ENCODE results near the gene FICD. TPM values are rescaled to one million over a fixed set of nuclear protein-coding genes. Genes with fewer than 3 reads are reported as not detected.

The FICD gene
- polyA plus RNA-seq, 1 donor from 2014 or later = 3.5 TPM

DNA sequence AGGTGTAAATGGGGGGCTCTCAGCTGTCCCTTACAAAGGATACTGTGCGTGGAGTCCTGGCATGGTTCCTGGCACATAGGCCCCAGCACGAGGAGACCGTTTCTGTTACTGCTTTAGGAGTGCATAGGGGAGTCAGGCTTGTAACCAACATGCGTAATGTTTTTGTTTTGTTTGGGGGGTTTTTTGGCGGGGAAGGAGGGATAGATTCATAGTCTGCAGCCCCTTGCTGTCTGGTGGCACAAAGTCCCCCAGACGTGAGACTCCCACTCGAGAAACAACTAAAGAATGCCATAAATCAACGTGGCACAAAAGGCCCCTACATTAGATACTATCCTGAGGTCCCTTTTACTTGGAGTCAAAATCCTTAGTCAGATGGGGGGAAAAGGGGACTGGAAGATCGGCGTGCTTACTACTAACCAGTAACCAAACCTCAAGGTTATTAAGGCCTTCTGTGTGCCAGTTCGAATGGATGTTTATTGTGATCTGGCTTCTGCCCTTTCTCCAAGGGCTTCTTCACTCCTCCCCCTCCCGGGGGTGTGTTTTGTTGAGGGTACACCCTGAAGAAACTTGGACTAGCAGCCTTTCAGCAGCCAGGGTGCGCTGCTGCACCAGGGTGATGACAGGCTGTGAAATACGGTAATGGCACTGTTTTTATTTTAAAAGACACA is 48.2 kb downstream of the FICD start:
- peaks cover 6% of the 10 kb centered on the region for H3K36me3 Mint-ChIP-seq
- peak overlapping the region; percentile 97 to 100 (median 100) for H3K4me3 Mint-ChIP-seq
- H3K9me3 Mint-ChIP-seq = no peaks in the 10 kb centered on the region
- no peaks in the 10 kb centered on the region for H3K27me3 Mint-ChIP-seq
- H3K4me1 Mint-ChIP-seq = peaks cover 31 to 48% (median 41%) of the 10 kb centered on the region in 3 donors
- H3K27ac Mint-ChIP-seq = peak overlapping the region; percentile 97 to 99 (median 99)

- H3K27me3 Mint-ChIP-seq = no peaks in the 10 kb centered on the region
- no peaks in the 10 kb centered on the region for H3K9me3 Mint-ChIP-seq
- H3K36me3 Mint-ChIP-seq = peaks cover 6% of the 10 kb centered on the region
- peak overlapping the region; percentile 97 to 99 (median 99) for H3K27ac Mint-ChIP-seq
- H3K4me1 Mint-ChIP-seq = peaks cover 36 to 50% (median 44%) of the 10 kb centered on the region in 3 donors
- peak overlapping the region; percentile 97 to 100 (median 100) for H3K4me3 Mint-ChIP-seq
Observed at GRCh38 chr12:108563804-108564151, 48.7 kb downstream of the FICD start.

GRCh38 chr12:108564724-108565123 is 49.6 kb downstream of the FICD start:
- Mint-ChIP-seq H3K36me3 (peaks cover 8% of the 10 kb centered on the region), H3K27me3 (no peaks in the 10 kb centered on the region), H3K9me3 (no peaks in the 10 kb centered on the region), H3K4me3 (peak overlapping the region in 1 of 4 donors; percentile 97), H3K4me1 (peaks cover 40 to 51% (median 45%) of the 10 kb centered on the region in 3 donors), H3K27ac (peak overlapping the region in 1 of 3 donors; percentile 71)

DNA sequence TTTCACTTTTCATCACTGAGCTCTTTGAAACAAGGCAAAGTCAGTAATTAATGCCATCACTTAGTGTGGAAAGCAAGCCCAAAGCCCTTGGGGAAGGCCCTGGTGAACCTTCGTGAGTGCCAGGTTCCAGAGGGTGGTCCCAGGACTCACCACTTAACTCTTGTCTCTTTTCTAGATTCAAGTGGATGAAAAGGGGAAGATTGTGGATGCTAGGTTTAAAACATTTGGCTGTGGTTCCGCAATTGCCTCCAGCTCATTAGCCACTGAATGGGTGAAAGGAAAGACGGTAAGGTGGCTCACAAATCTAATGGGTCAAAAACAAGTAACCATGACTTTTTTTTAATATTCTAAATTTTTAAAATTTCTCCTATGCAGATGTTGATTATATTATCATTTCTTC is 50.1 kb downstream of the FICD start:
- Mint-ChIP-seq H3K27me3 (no peaks in the 10 kb centered on the region), H3K4me1 (peaks cover 38 to 51% (median 45%) of the 10 kb centered on the region in 3 donors), H3K36me3 (peaks cover 8% of the 10 kb centered on the region), H3K27ac (peak overlapping the region in 2 of 3 donors; percentile 71 to 76), H3K4me3 (peak overlapping the region in 1 of 4 donors; percentile 18), H3K9me3 (no peaks in the 10 kb centered on the region)

DNA sequence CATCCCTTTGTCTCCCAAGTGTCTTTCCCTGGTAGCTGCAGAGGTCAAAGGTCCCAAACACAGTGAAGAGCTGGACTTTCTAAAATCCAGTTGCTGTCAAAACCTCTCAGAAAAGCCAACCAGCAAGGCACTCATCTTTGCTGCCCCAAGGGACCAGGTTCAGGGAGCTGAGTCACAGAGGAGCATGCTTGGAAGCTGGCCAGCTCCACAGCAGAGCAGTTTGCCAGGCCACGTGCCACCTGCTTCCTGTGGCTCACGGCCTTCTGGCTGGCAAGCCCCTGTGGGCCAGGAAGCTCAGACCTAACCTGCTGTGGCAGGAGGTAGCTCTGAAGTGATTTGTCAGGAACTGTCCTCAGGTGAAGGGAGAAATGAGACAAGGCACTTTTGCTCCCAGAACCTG is 50.9 kb downstream of the FICD start:
- Mint-ChIP-seq H3K9me3 (no peaks in the 10 kb centered on the region), H3K4me3 (peak overlapping the region in 3 of 4 donors; percentile 23 to 81 (median 60)), H3K4me1 (peaks cover 42 to 57% (median 48%) of the 10 kb centered on the region in 3 donors), H3K27ac (peak overlapping the region; percentile 58 to 99 (median 76)), H3K27me3 (no peaks in the 10 kb centered on the region), H3K36me3 (peaks cover 10% of the 10 kb centered on the region)

DNA sequence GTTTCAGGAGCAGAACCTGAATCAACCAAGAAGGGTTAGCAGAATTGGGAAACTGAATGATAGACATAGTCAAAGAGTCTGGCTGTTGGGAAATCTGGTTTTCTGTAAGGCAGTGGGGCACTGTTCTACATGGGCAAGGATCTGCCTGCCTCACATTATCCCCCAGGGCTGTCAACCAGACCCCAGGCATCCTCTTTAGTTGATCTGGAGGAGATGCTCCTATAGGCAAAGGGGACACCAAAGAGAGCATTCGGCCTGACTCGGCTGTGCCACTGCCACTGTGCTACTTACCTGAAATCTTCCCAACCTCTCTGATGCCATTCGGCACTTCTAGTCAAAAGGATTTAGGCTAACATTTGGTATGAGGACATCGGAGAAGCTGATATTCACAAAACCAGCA is 51.4 kb downstream of the FICD start:
- H3K4me3 Mint-ChIP-seq = peak overlapping the region; percentile 13 to 81 (median 48)
- H3K27me3 Mint-ChIP-seq = no peaks in the 10 kb centered on the region
- peaks cover 10% of the 10 kb centered on the region for H3K36me3 Mint-ChIP-seq
- no peaks in the 10 kb centered on the region for H3K9me3 Mint-ChIP-seq
- H3K27ac Mint-ChIP-seq = peak overlapping the region in 2 of 3 donors; percentile 93 to 99
- peaks cover 38 to 62% (median 50%) of the 10 kb centered on the region in 3 donors for H3K4me1 Mint-ChIP-seq

DNA sequence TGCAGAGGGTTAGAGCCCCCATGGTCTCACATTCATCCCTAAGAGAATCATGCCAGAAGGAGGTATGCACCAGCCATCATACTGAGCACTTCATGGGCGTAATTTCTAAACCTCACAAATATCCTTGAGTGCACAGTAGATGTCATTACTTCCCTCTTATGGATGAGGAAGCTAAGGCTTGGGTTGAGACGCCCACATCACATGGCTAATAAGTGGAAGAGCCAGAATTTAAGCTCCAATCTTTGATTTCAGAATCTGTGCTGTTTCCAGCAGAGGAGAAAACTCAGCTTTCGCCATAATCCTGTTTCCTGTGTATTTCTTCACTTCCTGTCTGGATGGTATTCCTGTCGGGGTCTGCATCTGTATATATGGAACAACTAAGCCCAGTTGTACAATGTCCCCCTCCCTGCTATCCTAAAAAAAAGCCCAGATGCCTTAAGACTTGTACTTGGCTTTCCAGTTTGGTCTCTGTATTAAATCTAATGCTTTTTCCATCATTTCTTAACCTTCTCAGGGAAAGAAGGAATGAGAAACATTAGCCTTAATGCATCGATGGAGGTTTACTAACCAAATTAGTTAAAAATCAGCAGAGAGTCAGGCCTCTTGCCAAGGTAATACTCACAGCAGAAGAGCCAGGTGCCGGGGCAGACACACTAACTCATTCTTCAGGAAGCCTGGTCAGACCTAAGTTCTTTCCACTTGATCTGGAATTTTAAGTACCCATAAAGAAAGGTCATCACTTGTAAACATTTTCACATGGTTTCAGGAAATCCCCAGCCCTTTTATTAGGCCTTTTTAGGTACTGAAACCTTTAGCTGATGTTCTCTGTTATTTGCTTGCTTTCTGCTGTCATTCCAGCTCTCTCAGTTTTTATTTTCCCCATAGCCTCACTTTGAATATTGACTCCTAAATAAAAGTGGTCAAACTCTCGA is 52.6 kb downstream of the FICD start:
- H3K27ac Mint-ChIP-seq = peak overlapping the region; percentile 93 to 99 (median 98)
- no peaks in the 10 kb centered on the region for H3K9me3 Mint-ChIP-seq
- no peaks in the 10 kb centered on the region for H3K27me3 Mint-ChIP-seq
- H3K36me3 Mint-ChIP-seq = peaks cover 10% of the 10 kb centered on the region
- peaks cover 50 to 74% (median 58%) of the 10 kb centered on the region in 3 donors for H3K4me1 Mint-ChIP-seq
- H3K4me3 Mint-ChIP-seq = peak overlapping the region; percentile 51 to 91 (median 73)

GRCh38 chr12:108568338-108569154 is 53.5 kb downstream of the FICD start:
- peaks cover 10% of the 10 kb centered on the region for H3K36me3 Mint-ChIP-seq
- peaks cover 54 to 82% (median 64%) of the 10 kb centered on the region in 3 donors for H3K4me1 Mint-ChIP-seq
- no peaks in the 10 kb centered on the region for H3K27me3 Mint-ChIP-seq
- peak overlapping the region; percentile 51 to 91 (median 73) for H3K4me3 Mint-ChIP-seq
- peak overlapping the region; percentile 93 to 99 (median 98) for H3K27ac Mint-ChIP-seq
- H3K9me3 Mint-ChIP-seq = no peaks in the 10 kb centered on the region

Other genes starting within 250 kb of the FICD start
- gene CMKLR1, start 176.0 kb upstream of the FICD start, polyA plus RNA-seq = 0.64 TPM
- gene SART3, start 45.9 kb downstream of the FICD start, polyA plus RNA-seq = 51.9 TPM
- 488 TPM for gene ISCU, start 47.3 kb downstream of the FICD start, polyA plus RNA-seq
- gene TMEM119, start 82.8 kb downstream of the FICD start, polyA plus RNA-seq = 0.33 TPM
- 37.0 TPM for gene SELPLG, start 118.6 kb downstream of the FICD start, polyA plus RNA-seq
- 71.8 TPM for gene CORO1C, start 216.2 kb downstream of the FICD start, polyA plus RNA-seq